NK-92 (cell line): ENCODE measurements around the gene TEX12.
"Not testable (repeated sequence)": the region's sequence is repeated elsewhere in the genome, so short reads cannot be mapped to it uniquely, and the experiment has no call there.

Experiments used
- DNase-seq: peaks from one replicate; lab custom pipeline; 2025; ENCODE audit not compliant: unreplicated experiment; lab: John Stamatoyannopoulos, UW

TEX12 gene

DNA sequence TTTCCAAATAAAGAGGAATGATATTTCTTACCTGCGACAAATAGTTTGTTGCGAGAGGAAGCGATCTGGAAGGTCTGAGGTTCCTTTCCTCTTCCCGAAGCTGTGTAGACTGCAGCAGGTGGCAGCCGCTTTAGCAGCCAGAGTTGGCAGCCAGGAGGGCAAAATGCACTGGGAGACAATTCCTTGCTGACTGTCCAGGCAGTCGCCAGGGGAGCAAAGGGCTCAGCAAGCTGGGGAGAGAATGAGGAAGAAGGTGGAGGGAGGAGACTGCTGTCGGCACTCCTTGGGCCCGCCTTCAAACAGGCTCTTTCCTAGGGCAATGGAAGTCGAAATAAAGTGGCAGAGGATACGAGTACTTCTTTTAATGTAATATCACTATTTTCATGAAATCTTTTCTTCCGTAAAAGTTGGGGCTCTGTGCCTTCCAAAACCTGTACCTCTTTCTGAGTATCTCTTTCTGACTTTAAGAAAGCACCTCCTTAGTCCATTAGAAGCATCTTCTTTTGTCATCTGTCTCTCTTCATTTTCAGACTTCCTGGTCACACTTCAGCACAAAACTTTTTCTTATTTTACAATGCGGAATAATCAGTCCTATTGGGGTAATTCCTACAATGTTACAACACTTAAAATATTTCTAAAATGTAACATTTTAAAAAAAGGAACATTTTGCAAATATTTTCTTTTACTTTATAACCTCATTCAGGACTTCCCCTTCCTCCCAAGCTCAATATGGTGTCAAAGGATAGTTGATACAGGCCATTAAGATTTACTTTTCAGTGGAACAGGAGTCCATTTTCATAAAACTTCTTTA, 3.1 kb upstream of the TEX12 start, which contains the start of gene IL18:
IL18 (minus strand) TSS at position 220 of the 811 bp plus-strand sequence. CDS start 9,041 bp downstream, outside the sequence.
- DNase-seq, result no peak

DNA sequence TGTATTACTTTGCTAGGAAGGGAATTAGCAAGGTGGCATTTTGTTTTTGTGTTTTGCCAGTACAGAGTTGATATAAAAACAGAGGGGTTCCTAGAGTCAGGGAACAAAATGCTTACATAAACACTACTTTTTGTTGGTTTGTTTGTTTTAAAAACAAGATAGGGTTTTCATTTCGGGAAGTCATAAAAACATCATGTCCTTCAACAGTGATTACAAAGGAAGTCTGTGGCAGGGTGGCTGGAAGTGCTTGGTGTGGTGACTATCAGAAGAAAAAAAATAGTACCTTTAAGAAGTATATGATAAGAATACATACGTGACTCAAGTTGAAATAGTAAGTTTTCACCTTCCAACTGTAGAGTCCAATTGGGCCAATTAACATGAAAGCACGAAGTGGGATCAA, 2.1 kb upstream of the TEX12 start:
- no peak for DNase-seq

DNA sequence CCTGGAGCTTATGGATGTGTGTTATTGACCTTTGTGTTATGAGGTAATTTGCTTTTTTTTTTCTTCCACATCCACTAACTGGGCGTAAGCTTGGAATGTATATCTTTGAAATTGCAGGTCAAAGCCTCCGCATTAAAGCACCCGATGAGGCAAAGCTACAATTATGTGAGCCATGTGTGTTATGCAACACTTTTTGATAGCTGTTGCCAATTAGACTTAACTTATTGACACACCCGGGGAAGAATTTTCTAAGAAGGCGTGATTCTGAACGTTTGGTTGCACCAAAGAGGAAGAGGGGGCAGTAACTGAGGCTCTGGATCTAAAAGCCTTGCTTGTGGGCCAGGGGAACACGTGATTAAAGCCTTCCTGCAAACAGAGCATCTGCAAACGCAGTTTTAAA, 610 bp upstream of the TEX12 start:
- no peak for DNase-seq

DNA sequence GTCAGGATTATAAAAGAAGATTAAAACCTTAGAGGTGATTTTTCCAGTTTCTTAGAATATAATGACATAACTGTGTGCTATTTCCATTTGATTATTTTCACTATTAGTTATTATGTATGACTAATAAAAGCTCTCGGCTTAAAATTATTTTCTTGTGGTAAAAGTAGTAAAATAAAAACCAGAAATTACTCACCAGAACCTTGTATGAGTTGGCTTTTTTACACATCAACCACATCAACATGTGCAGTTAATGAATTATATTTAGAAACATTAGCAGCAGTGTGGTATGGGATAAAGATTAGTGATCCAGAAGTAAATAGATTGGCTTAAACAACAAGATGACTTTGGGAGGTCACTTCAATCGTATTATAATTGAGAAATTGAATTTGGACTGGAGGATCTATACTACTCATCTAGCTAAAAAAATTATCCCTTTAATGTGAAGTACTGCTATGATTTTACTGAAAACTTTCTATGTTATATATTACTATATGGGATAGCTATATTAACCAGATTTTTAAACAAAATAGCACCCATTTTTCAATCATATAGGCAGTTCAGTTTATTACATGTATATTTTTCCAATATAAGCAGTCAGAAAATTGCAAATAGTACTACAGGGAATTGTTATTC, 5.3 kb downstream of the TEX12 start:
- DNase-seq, result no peak

DNA sequence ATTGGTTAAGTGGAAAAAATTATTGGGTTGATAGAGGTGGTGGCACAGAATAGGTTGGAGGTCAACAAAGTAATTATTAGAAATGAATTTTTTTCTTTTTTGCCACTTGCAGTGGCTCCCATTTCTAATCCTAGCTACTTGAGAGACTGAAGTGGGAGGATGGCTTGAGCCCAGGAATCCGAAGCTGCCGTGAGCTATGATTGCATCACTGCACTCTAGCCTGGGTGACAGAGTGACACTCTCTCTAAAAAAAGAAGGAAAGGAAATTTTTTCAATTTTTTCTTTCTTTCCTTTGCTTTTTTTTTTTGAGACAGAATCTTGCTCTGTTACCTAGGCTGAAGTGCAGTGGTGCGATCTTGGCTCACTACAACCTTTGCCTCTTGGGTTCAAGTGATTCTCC, 6.0 kb downstream of the TEX12 start:
- no peak for DNase-seq

DNA sequence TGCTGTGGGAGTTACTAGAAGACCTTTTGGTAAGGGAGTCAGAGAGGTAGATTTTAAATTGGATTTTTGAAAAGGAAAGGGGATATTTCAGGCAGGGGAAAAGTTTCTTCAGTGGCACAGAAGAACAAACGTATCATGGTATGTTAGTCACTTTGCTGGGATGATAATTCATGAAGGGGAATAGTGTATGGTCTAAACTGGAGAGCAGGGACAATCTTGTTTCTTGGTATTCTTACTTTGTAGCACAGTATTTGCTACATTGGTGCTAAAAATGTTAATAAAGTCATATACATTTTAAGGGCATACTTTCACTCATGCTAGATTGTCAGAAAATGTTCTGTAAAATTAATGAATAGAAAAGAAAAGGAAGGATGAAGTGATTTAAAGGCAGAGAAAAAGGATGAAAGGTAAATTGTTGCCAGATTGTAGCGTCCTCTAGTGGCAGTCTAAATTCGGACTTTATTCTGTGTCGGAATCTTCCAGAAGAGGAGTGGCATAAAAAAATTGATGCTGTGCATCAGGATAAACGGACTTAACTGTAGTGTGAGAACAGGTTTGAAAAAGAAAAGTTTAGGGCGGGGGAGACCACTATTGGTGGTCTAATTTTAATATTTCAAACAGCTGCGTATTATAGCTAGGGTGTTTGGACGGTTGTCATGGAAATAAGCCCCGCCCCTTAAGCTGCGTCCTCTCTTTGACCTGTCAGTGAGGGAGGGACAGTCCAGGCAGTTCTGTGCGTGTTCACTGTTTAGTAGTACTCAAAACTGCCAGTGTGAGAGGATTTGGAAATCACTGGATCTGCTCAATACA, 7.8 kb downstream of the TEX12 start, which contains the start of gene BCO2:
BCO2 (plus strand) TSS at position 724 of the 810 bp plus-strand sequence. CDS start 90 bp downstream, outside the sequence.
- DNase-seq, result no peak

DNA sequence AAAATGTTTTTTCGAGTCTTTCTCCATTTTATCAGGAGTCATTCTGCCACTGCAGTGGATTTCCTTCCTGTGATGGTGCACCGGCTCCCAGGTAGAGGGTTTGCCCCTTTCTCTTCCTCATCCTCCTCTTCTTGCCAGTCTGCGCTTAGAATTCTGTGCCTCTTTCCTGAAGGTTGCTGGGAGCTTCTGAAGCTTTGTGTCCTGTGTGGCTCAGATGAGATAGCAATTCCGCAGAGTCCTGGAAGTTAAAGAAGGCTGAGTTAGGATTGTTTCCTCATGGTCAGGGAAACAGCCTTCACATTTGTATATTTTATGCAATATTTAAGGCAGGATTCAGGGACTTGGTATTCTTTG, 8.4 kb downstream of the TEX12 start:
- DNase-seq, result no peak

DNA sequence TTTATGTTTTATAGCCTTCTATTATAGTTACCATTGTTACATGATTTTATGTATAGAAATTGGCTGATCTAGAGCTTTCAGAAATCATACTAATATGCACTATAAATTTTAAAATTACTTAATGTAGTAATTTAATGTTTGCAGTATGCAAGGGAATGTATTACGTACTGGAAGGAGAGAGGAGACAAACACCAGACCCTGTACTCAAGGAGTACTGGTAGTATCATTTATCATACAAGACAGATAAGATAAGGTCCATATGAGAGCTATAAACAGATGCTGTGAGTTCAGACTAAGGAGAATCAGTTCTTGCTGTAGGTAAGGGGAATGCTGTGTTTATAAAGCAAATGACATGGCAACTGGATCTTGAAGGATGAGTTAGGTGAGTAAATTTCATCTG, 8.9 kb downstream of the TEX12 start:
- no peak for DNase-seq

DNA sequence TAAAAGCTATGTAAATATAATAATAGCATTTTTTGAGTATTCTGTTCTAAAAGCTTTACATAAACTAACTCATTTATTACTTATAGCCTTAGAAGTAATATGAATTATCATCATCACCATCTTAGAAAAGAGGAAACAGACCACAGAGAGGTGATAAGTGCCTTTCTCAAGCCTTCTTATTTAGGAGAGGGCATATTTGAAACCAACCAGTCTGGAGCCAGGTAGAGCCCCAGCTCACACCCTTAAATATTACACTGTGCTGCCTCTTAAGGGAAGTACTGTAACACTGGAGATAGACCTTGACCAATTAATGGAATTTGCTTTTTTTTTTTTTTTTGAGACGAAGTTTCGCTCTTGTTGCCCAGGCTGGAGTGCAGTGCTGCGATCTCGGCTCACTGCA, 10.4 kb downstream of the TEX12 start:
- DNase-seq, result no peak

DNA sequence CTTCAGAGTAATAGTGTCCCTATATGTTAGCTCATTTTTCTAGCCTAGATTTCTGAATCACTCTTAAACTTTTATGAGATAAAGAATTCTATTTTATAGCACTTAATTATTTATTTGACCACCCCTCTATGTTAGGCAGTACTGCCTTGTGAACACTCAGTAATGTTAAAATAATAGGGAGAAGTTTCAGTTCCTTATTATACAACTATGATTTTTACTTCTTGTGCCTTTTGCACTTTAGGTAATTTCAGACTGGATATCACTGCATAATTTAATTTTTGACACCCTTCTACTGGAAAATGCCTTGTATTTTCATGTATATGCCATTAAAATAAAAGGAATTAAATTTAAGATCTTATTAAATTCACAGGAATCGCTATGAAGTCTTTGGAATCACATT, 11.3 kb downstream of the TEX12 start:
- DNase-seq, result no peak

DNA sequence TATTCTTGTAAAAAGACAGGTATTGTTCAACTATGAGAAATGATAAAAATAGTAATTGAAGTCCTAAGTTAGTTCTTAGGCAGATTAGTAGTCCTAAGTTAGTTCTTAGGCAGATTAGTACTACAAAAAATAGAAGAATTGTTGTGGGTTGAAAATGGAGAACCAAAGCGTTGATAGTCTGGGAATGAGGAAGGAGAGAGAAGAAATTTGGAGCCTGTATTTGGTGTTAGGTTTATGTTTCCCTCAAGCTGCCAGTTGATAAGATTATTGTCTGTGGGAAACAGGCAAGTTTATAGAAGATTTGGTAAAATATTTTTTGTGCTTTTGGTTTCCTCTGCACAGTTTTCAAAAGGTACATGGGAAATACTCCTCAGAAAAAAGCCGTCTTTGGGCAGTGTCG, 11.8 kb downstream of the TEX12 start:
- DNase-seq, result no peak

DNA sequence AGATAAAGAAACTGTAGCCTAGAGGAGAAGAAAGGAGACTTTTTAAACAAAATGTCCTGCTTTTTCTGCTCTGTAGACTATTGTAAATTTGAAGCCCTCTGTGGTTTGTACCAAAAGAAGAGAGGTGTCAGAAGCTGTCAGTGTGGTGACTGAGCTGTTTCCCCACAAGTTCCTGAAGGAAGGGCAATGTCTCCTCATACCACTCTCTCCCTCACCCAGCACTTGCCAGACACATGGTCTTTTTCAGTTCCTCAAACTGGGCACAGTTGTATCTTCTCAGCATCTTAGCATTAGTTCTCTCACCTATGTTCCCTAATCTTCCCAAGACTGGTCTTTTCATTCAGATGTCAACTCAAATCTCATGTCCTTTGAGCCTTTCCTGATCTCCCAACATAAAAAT, 12.4 kb downstream of the TEX12 start:
- DNase-seq, result no peak

DNA sequence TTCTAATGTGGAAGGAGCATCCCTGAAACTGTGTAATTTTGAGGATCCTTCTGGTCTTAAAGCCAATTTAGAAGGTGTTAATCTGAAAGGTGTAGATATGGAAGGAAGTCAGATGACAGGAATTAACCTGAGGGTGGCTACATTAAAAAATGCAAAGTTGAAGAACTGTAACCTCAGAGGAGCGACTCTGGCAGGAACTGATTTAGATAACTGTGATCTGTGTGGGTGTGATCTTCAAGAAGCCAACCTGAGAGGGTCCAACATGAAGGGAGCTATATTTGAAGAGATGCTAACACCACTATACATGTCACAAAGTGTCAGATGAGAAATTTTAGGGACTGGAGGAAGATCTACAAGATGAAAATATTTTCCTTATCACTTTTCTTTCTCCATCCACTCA, 15.7 kb downstream of the TEX12 start:
- no peak for DNase-seq

DNA sequence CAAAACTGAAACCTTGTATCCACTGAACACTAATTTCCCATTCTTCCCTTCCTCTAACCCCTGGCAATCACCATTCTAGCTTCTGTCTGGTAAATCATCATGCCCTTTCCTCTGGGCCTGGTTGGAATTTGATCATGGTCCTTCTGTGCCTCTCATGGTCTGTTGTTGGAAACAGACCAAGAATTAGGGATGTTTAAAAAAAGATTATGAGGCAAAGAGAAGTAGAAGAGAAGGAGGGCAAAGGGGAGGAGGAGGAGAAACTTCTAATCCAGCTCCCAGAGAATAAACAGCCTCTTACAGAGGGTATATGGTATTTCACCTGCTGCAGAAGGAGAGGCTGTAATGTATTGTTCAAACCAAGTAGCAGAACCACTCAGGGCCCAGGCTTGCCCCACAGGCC, 18.7 kb downstream of the TEX12 start:
- no peak for DNase-seq

DNA sequence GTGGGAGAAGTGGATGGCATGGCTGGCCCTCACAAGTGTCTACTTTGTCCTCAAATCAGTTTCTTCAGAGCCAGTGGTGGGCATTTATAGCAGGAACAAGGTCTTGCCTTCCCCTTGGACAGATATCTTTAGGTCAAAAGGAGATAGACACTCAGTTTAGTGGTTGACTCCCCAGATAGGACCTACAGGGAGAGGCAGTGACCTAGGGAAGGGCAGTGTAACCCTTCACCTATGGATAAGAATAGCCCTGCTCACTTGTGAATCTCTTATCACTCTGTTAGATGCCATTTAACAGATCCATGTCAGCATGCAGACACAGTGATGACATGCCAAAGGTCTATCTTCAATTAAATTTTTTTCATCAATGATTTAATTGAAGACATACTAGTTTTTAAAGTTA, 19.1 kb downstream of the TEX12 start:
- no peak for DNase-seq

DNA sequence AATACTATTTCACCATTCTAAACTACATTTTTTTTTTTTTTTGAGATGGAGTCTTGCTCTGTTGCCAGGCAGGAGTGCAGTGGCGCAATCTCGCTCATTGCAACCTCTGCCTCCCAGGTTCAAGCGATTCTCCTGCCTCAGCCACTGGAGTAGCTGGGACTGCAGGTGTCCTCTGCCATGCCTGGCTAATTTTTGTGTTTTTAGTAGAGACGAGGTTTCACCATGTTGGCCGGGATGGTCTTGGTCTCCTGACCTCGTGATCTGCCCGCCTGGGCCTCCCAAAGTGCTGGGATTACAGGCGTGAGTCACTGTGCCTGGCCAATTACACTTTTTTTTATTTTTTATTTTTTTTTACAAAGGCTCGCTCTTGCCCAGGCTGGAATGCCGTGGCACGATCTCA, 27.9 kb downstream of the TEX12 start:
- not testable (repeated sequence) for DNase-seq

DNA sequence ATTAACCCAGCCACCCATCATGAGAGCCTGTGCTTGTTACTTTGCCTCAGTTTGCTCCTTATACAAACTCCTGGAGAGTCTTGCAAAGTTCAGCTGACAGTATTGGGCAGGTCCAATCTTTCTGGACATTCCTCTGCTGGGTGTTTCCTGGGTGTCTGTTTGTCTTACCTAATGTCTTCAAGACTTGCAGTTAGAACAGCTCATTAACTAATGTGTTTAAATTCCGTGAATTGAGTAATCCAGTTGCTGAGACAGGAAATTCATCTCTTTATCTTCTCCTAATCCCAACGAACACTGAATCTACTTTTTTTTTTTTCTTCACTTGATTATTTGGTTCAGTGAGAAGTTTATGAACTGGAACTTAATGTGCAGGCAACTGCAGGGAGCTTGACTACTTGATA, 28.8 kb downstream of the TEX12 start:
- no peak for DNase-seq

DNA sequence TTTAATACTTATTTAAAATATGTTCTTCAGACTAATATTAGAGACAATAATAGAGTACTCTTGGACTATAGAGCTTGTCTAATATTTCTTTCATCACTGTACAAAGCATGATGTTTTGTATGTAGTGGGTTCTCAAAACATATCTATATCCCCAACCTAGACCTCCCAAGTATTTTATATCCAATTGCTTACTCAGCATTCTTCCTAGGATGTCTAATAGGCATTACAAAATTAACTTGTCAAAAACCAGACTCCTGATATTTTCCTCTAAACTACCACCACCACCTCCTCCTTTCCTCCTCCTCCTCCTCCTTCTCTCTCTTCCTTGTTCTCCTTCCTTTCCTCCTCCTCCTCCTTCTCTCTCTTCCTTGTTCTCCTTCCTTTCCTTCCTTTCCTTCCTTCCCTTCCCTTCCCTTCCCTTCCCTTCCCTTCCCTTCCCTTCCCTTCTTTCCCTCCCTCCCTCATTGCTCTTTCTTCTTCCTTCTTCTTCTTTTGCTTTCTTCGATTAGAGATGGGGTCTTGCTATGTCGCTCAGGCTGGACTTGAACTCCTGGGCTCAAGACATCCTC, 29.4 kb downstream of the TEX12 start:
- DNase-seq, result no peak

DNA sequence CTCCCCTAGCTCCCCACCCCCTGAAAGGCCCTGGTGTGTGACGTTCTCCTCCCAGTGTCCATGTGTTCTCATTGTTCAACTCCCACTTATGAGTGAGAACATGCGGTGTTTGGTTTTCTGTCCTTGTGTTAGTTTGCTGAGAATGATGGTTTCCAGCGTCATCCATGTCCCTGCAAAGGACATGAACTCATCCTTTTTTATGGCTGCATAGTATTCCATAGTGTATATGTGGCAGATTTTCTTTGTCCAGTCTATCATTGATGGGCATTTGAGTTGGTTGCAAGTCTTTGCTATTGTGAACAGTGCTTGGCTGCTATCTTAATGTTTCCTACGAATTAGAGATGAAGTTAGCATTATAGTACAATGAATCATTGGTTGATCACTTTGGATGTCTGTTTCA, 31.9 kb downstream of the TEX12 start:
- not testable (repeated sequence) for DNase-seq

DNA sequence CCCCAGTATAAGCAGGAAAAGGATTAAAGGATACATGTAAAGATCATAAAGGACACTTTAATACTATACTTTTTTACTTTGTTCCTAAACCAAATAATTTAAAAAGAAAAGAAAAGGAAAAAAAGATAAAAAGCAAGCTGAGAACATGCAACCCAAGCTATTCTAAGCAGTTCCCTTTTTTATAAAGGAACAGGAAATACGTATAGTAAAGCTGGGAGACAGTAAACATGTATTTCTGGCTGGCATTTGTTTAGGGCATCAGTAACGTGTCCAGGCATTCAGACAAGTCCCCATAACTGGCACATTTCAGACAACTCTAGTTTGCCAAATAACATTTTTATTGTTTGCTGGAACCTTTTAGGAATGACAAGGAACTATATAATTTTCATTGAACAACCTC, 33.1 kb downstream of the TEX12 start:
- DNase-seq, result no peak

DNA sequence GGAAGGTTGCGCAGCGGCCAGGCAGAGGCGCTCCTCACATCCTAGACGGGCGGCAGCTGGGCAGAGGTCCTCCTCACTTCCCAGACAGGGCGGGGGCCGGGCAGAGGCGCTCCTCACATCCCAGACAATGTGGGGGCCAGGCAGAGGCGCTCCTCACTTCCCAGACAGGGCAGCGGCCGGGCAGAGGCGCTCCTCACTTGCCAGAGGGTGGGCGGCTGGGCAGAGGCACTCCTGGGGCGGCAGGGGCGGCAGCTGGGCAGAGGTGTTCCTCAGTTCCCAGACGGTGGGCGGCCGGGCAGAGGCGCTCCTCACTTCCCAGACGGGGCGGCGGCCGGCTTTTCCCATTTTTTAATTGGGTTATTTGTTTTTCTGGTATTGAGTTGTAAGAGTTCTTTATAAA, 38.9 kb downstream of the TEX12 start:
- DNase-seq, result no peak

DNA sequence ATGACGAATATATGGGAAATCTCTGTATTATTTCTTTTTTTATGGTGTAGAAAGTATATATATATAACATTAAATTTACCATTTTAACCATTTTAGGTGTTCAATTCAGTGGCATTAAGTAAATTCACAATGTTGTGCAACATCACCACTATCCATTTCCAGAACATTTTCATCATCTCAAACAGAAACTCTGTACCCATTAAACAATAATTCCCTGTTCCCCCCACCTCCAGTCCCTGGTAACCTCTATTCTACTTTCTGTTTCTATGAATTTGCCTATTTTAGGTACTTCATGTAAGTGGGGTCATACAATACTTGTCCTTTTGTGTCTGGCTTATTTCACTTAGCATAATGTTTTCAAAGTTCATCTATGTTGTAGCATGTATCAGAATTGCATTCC, 43.7 kb downstream of the TEX12 start:
- DNase-seq, result no peak
